ENCODE results near the gene RAI14.

- TF ChIP-seq POLR2A (IDR thresholded peaks at IDR 0.05; ENCODE audit: low read depth, low read length) = no peak
- TF ChIP-seq POLR2AphosphoS5 (IDR thresholded peaks at IDR 0.05; ENCODE audit: low read depth, low read length) = no peak
- TF ChIP-seq TAF1 (IDR thresholded peaks at IDR 0.05; ENCODE audit: low read depth, low read length) = no peak
- no peak for TF ChIP-seq SPI1 (IDR thresholded peaks at IDR 0.05; ENCODE audit: low read depth, low read length)
- no peak for TF ChIP-seq PAX5 (IDR thresholded peaks at IDR 0.05; ENCODE audit: insufficient read depth, low read length, severe bottlenecking)
Observed at GRCh38 chr5:34826347-34826746, 170.2 kb downstream of the RAI14 start.

Data from GM12891 (cell line).